ENCODE data around the gene KCNH6. TPM values are rescaled to one million over a fixed set of nuclear protein-coding genes. Genes with fewer than 3 reads are reported as not detected.

The KCNH6 gene, protein sequence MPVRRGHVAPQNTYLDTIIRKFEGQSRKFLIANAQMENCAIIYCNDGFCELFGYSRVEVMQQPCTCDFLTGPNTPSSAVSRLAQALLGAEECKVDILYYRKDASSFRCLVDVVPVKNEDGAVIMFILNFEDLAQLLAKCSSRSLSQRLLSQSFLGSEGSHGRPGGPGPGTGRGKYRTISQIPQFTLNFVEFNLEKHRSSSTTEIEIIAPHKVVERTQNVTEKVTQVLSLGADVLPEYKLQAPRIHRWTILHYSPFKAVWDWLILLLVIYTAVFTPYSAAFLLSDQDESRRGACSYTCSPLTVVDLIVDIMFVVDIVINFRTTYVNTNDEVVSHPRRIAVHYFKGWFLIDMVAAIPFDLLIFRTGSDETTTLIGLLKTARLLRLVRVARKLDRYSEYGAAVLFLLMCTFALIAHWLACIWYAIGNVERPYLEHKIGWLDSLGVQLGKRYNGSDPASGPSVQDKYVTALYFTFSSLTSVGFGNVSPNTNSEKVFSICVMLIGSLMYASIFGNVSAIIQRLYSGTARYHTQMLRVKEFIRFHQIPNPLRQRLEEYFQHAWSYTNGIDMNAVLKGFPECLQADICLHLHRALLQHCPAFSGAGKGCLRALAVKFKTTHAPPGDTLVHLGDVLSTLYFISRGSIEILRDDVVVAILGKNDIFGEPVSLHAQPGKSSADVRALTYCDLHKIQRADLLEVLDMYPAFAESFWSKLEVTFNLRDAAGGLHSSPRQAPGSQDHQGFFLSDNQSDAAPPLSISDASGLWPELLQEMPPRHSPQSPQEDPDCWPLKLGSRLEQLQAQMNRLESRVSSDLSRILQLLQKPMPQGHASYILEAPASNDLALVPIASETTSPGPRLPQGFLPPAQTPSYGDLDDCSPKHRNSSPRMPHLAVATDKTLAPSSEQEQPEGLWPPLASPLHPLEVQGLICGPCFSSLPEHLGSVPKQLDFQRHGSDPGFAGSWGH
- total RNA-seq (ENCODE audit: low replicate concordance), result 4.4 and 9.0 TPM in 2 replicates
- long read RNA-seq, partial matches to known transcripts, result 2 of 10 reads
- long read RNA-seq, other reads (novel, unspliced or antisense), result 5 of 10 reads

GRCh38 chr17:63523253-63523855 is at the start of gene KCNH6:
Gene KCNH6, plus strand, starts transcription at chr17:63523358. Its CDS starts 56 bp downstream, at chr17:63523414.
- Mint-ChIP-seq H3K36me3 (no peaks in the 10 kb centered on the region), H3K4me3 (peak within 1 kb of the TSS; percentile 67), H3K27ac (no peak within 1 kb of the TSS), H3K4me1 (ENCODE audit: unreplicated experiment) (no peaks in the 10 kb centered on the region), H3K9me3 (no peaks in the 10 kb centered on the region), H3K27me3 (peaks cover 54% of the 10 kb centered on the region)
- DNase-seq (ENCODE audit: extremely low spot score, unreplicated experiment), result no peak
- no peak for TF ChIP-seq CTCF (conservative IDR thresholded peaks at IDR 0.05)

GRCh38 chr17:63474174-63474573 is 49.0 kb upstream of the KCNH6 start:
- peaks cover 67% of the 10 kb centered on the region for H3K27me3 Mint-ChIP-seq
- H3K4me1 Mint-ChIP-seq (ENCODE audit: unreplicated experiment), result no peaks in the 10 kb centered on the region
- DNase-seq (ENCODE audit: extremely low spot score, unreplicated experiment), result no peak
- no peaks in the 10 kb centered on the region for H3K9me3 Mint-ChIP-seq
- H3K27ac Mint-ChIP-seq, result no peak overlapping the region
- no peak for TF ChIP-seq CTCF (conservative IDR thresholded peaks at IDR 0.05)
- no peaks in the 10 kb centered on the region for H3K36me3 Mint-ChIP-seq
- H3K4me3 Mint-ChIP-seq, result no peak overlapping the region

- TF ChIP-seq CTCF (conservative IDR thresholded peaks at IDR 0.05), result no peak
- H3K27me3 Mint-ChIP-seq, result peaks cover 66% of the 10 kb centered on the region
- H3K36me3 Mint-ChIP-seq, result no peaks in the 10 kb centered on the region
- H3K4me3 Mint-ChIP-seq, result peak overlapping the region; percentile 80
- no peaks in the 10 kb centered on the region for H3K4me1 Mint-ChIP-seq (ENCODE audit: unreplicated experiment)
- H3K9me3 Mint-ChIP-seq, result no peaks in the 10 kb centered on the region
- no peak for DNase-seq (ENCODE audit: extremely low spot score, unreplicated experiment)
- H3K27ac Mint-ChIP-seq, result no peak overlapping the region
These were observed 48.3 kb upstream of the KCNH6 start for GRCh38 chr17:63474586-63475460.

GRCh38 chr17:63475491-63476412 is 47.4 kb upstream of the KCNH6 start:
- no peak for TF ChIP-seq CTCF (conservative IDR thresholded peaks at IDR 0.05)
- Mint-ChIP-seq H3K4me3 (peak overlapping the region; percentile 80), H3K4me1 (ENCODE audit: unreplicated experiment) (no peaks in the 10 kb centered on the region), H3K9me3 (no peaks in the 10 kb centered on the region), H3K27me3 (peaks cover 61% of the 10 kb centered on the region), H3K27ac (no peak overlapping the region), H3K36me3 (no peaks in the 10 kb centered on the region)
- no peak for DNase-seq (ENCODE audit: extremely low spot score, unreplicated experiment)

All from type B pancreatic cell (in vitro differentiated cells).